Measurements from ENCODE around the gene EMP2.

Gene EMP2

GRCh38 chr16:10609402-10609774 lies 29.0 kb upstream of the EMP2 start:
- DNase-seq = no peak

- no peak for DNase-seq
Observed at GRCh38 chr16:10608687-10609401, 28.4 kb upstream of the EMP2 start.

- no peak for DNase-seq
Observed at GRCh38 chr16:10607157-10607556, 26.8 kb upstream of the EMP2 start.

GRCh38 chr16:10606607-10607006 lies 26.2 kb upstream of the EMP2 start:
- no peak for DNase-seq

GRCh38 chr16:10605636-10606035 lies 25.2 kb upstream of the EMP2 start:
- no peak for DNase-seq

GRCh38 chr16:10601444-10602408 lies 21.3 kb upstream of the EMP2 start:
- DNase-seq = no peak

GRCh38 chr16:10600782-10601443 lies 20.5 kb upstream of the EMP2 start:
- no peak for DNase-seq

GRCh38 chr16:10599626-10600025 lies 19.2 kb upstream of the EMP2 start:
- DNase-seq = no peak

GRCh38 chr16:10598157-10598556 lies 17.8 kb upstream of the EMP2 start:
- no peak for DNase-seq

- DNase-seq = no peak
Observed at GRCh38 chr16:10597187-10597601, 16.8 kb upstream of the EMP2 start.

GRCh38 chr16:10594312-10594950 lies 14.0 kb upstream of the EMP2 start:
- DNase-seq = peak; percentile 9

GRCh38 chr16:10592611-10593010 lies 12.2 kb upstream of the EMP2 start:
- no peak for DNase-seq

GRCh38 chr16:10590342-10590741 lies 9.9 kb upstream of the EMP2 start:
- DNase-seq = no peak

GRCh38 chr16:10589109-10589508 lies 8.7 kb upstream of the EMP2 start:
- DNase-seq = no peak

GRCh38 chr16:10587622-10588021 lies 7.2 kb upstream of the EMP2 start:
- no peak for DNase-seq

- no peak for DNase-seq
Observed at GRCh38 chr16:10584981-10585438, 4.6 kb upstream of the EMP2 start.

- no peak for DNase-seq
Observed at GRCh38 chr16:10583269-10583668, 2.9 kb upstream of the EMP2 start.

GRCh38 chr16:10581507-10581906 lies 1.1 kb upstream of the EMP2 start:
- no peak for DNase-seq

GRCh38 chr16:10580883-10581247 lies 467 bp upstream of the EMP2 start:
- DNase-seq = no peak

GRCh38 chr16:10579575-10579964 lies 828 bp downstream of the EMP2 start:
- DNase-seq = no peak

- DNase-seq = no peak
Observed at GRCh38 chr16:10578474-10579316, 1.7 kb downstream of the EMP2 start.
